LNCAP (cell line): ENCODE measurements around the gene S100A7A.

Source experiments
- CTCF ChIP-seq: fragments of 450-650 bp; IDR thresholded peaks from 2 replicates; pipeline ENCODE4 v1.5.1; 2017; ENCODE audit warnings: mild to moderate bottlenecking

S100A7A gene

GRCh38 chr1:153389973-153390879, 26.1 kb upstream of the S100A7A start:
- TF ChIP-seq CTCF, result no peak

GRCh38 chr1:153390938-153391710, 25.2 kb upstream of the S100A7A start, which contains the start of gene S100A8:
S100A8 (minus strand) TSS chr1:153391073; CDS start chr1:153390535, 538 bp downstream.
- TF ChIP-seq CTCF, result no peak

- no peak for TF ChIP-seq CTCF
Measured at GRCh38 chr1:153392258-153392657, 24.1 kb upstream of the S100A7A start.

GRCh38 chr1:153392822-153393221, 23.5 kb upstream of the S100A7A start:
- no peak for TF ChIP-seq CTCF

GRCh38 chr1:153393926-153394325, 22.4 kb upstream of the S100A7A start:
- TF ChIP-seq CTCF, result no peak

- TF ChIP-seq CTCF, result no peak
Measured at GRCh38 chr1:153394391-153394790, 21.9 kb upstream of the S100A7A start.

GRCh38 chr1:153395136-153395685, 21.1 kb upstream of the S100A7A start:
- no peak for TF ChIP-seq CTCF
